Measurements from ENCODE around the gene PPP2R2D.

PPP2R2D gene

DNA sequence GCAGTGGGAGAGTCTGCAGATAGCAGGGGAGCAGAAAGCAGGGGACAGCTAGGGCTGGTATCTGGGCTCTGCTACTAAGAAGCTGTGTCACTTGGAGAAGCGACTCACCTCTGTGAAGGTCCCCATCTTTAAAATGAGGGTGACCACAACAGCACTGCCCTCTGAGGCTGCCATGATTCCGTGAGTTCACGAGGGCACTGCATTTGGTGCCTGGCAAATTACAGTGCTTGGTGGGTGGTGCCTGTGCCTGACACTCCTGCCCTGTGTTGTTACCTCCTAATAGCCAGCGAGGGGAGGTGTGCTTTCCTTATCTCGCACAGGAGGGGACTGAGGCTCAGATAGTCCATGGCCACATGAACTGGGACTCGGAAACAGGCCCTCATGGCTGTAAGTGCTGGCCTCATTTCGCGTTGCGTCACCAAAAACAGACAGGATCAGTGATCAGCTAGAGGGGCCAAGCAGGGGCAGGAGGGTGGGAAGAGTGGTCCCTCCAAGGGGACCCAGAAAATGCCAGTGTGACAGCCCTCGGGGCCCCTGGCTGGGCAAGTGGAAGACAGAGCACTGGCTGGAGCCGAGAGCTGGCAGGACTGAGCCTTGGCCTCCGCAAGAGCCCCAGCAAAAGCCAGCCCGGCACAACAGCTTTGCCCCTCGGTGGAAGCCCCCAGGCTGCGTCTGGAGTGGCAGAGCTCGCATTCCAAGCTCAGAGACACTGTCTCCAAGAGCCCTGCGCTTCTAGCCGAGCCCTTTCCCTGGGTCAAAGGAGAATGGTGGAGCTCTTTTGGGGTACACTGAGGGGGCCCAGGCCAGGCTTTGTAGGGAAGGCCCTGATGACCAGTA lies 98.3 kb downstream of the PPP2R2D start:
- no peak for DNase-seq (ENCODE audit: low read depth in 2 of 2)

GRCh38 chr10:132001238-132001972 lies 100.6 kb downstream of the PPP2R2D start:
- DNase-seq (ENCODE audit: low read depth in 2 of 2): no peak

DNA sequence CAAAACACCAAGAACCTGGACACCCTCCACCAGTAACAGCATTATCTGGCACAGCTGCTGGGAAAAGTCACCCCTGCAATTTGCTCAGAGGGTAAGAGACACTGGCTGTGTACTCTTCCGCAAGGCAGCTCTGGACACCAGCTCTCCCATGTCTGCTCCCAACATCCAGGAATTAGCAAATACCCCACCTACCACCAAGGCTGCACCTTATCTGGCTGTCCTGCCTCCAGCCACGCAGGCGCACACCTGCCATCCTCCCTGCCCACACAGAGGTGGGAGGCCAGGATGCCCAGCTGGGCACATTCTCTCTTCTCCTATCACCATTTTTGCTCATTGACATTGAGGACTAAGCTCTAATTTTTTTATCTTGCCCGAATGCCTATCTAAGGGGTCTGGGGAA lies 101.2 kb downstream of the PPP2R2D start:
- no peak for DNase-seq (ENCODE audit: low read depth in 2 of 2)

- DNase-seq (ENCODE audit: low read depth in 2 of 2): no peak
Measured at GRCh38 chr10:132003282-132003924, 102.6 kb downstream of the PPP2R2D start.

GRCh38 chr10:132004052-132004451 lies 103.2 kb downstream of the PPP2R2D start:
- DNase-seq (ENCODE audit: low read depth in 2 of 2): no peak

GRCh38 chr10:132005147-132005546 lies 104.3 kb downstream of the PPP2R2D start:
- no peak for DNase-seq (ENCODE audit: low read depth in 2 of 2)

DNA sequence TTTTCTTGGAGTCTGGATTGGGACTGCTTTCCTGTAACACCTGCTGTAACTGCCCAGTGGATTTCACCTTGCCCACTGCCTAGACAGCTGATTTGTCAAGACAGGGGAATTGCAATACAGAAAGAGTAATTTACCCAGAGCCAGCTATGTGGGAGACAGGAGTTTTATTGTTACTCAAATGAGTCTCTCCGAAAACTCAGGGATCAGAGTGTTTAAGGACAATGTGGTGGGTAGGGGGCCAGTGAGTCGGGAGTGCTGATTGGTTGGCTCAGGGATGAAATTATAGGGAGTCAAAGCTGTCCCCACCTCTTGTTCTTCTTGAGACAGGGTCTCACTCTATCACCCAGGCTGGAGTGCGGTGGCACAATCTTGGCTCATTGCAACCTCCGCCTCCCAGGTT lies 106.2 kb downstream of the PPP2R2D start:
- DNase-seq (ENCODE audit: low read depth in 2 of 2): no peak

DNA sequence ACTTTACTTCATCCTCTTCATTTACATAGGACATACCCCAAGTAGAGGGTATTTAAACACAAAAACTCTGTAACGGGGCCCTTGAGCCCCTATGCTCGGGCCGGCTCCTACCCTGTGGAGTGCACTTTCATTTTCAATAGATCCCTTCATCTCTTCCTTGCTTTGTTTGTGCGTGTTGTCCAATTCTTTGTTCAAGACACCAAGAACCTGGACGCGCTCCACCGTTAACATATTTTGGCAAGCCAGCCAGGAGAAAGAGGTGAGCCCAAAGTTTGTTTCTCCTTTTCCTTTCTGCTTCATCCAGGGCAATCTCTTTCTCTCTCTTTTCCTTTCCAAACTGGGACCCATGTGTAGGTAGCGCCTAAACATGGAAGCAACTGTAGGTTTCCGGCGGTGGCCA lies 106.9 kb downstream of the PPP2R2D start:
- no peak for DNase-seq (ENCODE audit: low read depth in 2 of 2)
